ENCODE measurements around the gene LMBRD2.

- TF ChIP-seq TAF1 (IDR thresholded peaks at IDR 0.05; ENCODE audit: low read depth, low read length) (no peak), POLR2AphosphoS5 (IDR thresholded peaks at IDR 0.05; ENCODE audit: low read depth, low read length) (no peak), POLR2A (IDR thresholded peaks at IDR 0.05; ENCODE audit: low read depth, low read length) (no peak), SPI1 (IDR thresholded peaks at IDR 0.05; ENCODE audit: low read depth, low read length) (no peak)
Measured at GRCh38 chr5:36172599-36172998, 20.9 kb upstream of the LMBRD2 start.

Measured in GM12891 (cell line).